Adrenal gland (tissue), 5 donors: ENCODE results near the gene TMEM123.

Experiments
- CTCF ChIP-seq, 6 experiments: fragments of 450-650 bp in 4 of 6; fragments of 200-600 bp in 2 of 6; sonication (generic) in 1 of 6; IDR thresholded peaks; 1 replicate in 5 of 6; 2 replicates in 1 of 6; pipeline versions ENCODE4 v1.5.1 to v1.8.0; 2016 to 2021; ENCODE audit warnings: antibody characterized with exemption in 6 of 6, mild to moderate bottlenecking in 2 of 6, moderate library complexity in 1 of 6
- POLR2A ChIP-seq, 2 donors: fragments of 450-650 bp; IDR thresholded peaks; one replicate each; pipeline ENCODE4 v1.6.1; 2017; ENCODE audit warnings: antibody characterized with exemption in 2 of 2, mild to moderate bottlenecking in 2 of 2, moderate library complexity in 1 of 2
- donor health status: DM: no; HTN: no; CAD: no.

GRCh38 chr11:102384419-102385079 lies 68.0 kb downstream of the TMEM123 start:
- TF ChIP-seq CTCF (IDR thresholded peaks at IDR 0.05) (no peak), POLR2A (IDR thresholded peaks at IDR 0.05) (no peak)
